ENCODE results near the gene NIPAL3.
"Not testable (repeated sequence)": the region's sequence is repeated elsewhere in the genome, so short reads cannot be mapped to it uniquely, and the experiment has no call there.

Gene NIPAL3

DNA sequence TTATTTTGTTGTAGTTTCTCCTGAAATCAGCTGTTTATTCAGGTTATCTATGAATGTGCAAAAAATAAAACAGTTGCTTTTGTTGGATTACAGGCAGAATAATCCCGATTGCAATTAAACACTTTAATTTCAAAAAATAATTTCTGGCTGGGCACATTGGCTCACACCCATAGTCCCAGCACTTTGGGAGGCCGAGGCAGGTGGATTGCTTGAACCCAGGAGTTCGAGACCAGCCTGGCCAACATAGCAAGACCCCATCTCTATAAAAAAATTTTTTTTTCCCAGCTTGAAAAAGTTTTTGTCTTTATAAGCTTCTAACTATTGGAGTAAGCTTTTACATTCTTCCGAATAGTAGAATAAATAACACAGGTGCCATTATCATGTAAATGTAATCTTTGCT lies 102.3 kb downstream of the NIPAL3 start:
- DNase-seq (ENCODE audit: low read depth) = no peak

DNA sequence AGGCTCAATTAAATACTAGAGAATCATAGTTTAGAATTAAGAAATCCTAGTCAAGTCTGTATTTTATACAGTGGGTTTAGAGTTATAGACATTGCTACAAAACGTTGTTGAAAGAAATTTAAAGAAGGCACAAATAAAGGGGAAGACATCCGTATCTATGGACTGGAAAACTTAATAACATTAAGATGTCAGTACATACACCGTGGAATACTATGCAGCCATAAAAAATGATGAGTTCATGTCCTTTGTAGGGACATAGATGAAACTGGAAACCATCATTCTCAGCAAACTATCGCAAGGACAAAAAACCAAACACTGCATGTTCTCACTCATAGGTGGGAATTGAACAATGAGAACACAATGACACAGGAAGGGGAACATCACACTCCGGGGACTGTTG lies 104.7 kb downstream of the NIPAL3 start:
- not testable (repeated sequence) for DNase-seq (ENCODE audit: low read depth)

Measured in amniotic epithelial cell (primary cell).